Hepatic stellate cell (primary cell): ENCODE data around the gene CLK4.

Experiments used
- DNase-seq: peaks from one replicate; pipeline ENCODE4 v3.0.0; 2011; ENCODE audit warnings: low spot score

CLK4 gene

DNA sequence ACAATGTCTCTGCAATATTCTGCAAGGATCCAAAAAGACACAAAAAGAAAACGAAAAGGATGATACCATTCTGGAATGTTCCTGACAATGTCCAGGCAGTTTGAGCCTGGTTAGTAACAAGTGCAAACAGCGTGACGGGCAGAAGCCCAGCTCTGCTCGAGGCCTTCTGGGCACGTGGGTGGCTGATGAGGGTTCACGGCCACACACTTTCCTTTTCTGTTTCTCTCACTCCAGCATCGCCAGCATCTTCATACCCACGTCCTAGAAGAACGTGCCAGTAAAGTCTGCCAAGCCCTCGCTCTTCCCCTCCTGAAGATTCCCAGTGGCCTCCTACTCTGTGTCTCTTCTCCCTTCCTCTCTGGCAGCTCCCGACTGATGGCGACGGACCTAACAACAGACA, 73.3 kb downstream of the CLK4 start:
- DNase-seq = no peak
